HG02943 (cell line): Measurements from ENCODE around the gene PLCB1.

Experiments
- ATAC-seq: cut with Tn5 transposase; IDR thresholded peaks from one replicate; pipeline ENCODE4 v1.9.1; 2021; ENCODE audit warnings: mild to moderate bottlenecking, low read depth, moderate library complexity; ENCODE audit not compliant: unreplicated experiment

PLCB1 gene

GRCh38 chr20:8128291-8129060, 3.6 kb upstream of the PLCB1 start:
- no peak for ATAC-seq

GRCh38 chr20:8129211-8129976, 2.7 kb upstream of the PLCB1 start:
- no peak for ATAC-seq

- ATAC-seq = no peak
Observed at GRCh38 chr20:8130840-8131526, 1.1 kb upstream of the PLCB1 start.

- peak; percentile 14 for ATAC-seq
Observed at GRCh38 chr20:8132484-8133309, 631 bp downstream of the PLCB1 start.

- ATAC-seq = no peak
Observed at GRCh38 chr20:8133310-8133768, 1.3 kb downstream of the PLCB1 start.

DNA sequence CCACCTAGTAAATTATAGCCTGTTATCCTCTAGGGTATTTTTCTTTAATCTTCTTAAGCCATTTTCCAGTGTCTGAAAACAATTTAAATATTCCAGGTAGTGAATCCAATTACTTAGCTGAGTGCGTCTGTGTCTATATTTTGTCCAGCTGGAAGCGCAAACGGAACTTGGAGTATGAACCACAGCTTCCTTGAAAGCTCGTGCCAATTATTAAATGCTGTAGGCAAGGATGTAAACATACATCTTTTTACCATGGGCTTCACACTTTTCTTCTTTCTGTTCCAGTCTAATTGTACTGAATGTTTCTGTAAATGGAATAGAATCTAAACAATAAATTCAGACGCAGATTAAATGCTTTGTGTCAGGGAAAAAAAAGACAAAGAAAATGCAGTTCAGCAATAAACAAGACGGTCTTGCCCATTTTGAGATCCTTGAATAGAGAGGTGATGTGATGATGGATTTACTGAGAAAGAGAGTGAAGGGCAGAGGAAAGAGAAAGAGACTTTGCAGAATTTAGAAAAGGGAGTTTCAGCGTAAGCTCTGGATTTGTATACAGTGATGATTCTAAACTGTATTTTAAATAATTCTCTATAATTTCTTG, 1.9 kb downstream of the PLCB1 start:
- ATAC-seq = no peak

GRCh38 chr20:8139899-8140298, 7.8 kb downstream of the PLCB1 start:
- no peak for ATAC-seq

DNA sequence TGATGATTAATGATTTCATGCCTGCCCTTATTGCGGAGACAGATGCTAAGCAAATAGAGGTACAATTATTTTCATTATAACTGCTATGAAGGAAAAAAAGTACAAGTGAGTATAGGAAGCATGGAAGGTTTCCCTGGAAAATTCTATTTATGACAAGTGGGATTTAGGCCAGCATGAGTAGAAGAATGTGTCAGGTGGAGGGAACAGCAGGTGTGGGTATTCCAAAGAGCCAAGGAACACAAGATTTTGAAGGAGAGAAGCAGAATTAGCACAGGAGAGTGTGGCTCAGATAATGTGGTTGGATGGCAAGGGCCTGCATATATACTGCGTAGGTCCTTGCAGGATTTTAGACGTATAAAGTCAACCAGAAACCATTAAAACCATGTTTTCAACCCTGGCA, 11.4 kb downstream of the PLCB1 start:
- ATAC-seq = no peak

DNA sequence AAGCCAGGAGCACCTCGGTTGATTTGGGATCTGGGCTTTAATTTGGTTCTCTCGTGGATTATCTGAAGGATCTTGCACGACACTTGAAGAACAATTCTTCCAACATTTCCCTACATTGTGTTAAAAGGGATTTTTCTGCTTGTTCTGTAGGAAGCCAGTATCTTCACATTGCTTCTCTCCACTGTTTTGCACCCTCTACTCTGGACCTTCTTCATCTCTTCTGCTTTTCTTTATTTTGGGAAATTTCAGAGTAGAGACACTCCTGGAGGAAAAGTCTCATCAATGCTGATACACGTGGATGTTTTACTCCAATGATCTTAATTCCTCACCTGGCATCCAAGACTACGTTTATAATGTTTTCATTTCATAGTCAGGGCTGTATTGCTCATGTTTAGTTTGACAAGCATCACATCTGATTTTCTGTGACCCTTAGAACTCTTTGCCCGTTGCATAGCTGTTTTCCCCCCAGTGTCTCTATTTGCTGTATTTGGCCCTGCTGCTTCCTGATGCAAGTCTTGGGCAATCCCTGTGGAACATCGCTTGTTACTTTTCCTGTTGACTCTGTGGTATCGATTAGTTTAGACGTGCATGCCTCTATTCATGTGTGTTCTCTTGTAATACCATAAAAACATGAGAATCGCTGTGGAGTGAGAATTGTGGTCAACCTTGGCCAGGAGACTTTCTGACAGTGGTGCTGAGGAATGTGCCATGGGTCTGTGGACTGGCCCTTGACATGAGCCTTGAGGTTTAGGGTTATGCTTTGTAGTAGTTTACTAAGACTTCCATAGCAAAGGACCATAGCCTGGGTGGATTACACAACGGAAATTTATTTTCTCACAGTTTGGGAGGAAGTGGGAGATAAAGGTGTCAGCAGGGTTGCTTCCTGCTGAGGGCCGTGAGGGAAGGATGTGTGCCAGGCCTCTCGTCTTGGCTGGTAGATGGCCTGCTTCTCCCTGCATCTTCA, 12.5 kb downstream of the PLCB1 start:
- ATAC-seq = no peak

- no peak for ATAC-seq
Observed at GRCh38 chr20:8145246-8146168, 13.4 kb downstream of the PLCB1 start.

DNA sequence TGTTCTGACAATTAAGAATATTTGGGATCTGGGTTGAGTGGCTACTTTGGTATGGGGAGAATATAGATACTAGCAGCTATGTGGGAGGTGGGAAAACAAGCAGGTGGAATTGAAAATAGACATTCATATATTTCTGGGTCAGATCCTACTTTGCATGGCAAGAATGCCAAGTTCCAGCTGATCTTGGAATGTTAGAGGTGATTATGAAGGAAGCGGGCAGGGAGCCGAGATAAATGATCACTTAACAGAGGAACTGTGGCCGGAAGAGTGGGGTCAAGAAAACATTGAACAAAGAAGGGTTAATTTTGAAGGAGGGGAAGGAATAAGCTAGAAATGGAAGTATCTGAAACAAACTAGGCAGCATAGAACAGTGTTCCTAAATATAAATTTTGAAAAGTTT, 15.4 kb downstream of the PLCB1 start:
- ATAC-seq = no peak

GRCh38 chr20:8148501-8148900, 16.4 kb downstream of the PLCB1 start:
- ATAC-seq = no peak

GRCh38 chr20:8150591-8150990, 18.5 kb downstream of the PLCB1 start:
- ATAC-seq = no peak

DNA sequence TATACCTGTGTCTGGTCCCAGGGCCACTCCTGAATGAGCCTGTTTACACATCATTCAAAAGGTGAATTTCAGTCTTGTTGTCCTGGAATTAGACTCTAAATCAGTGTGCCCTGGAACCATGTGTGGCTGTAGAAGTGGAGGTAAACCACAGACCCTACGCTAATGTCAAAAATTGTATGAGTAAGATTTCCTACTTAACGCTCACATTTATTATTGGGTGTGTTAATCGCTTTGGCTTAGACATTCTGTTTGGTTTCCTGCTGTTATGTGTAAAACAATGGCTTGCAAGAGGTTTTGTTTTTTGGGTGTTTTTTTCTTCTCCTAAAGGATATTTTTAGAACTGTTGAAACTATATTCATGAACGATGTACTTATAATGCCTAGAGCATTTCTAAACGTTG, 19.3 kb downstream of the PLCB1 start:
- ATAC-seq = no peak

DNA sequence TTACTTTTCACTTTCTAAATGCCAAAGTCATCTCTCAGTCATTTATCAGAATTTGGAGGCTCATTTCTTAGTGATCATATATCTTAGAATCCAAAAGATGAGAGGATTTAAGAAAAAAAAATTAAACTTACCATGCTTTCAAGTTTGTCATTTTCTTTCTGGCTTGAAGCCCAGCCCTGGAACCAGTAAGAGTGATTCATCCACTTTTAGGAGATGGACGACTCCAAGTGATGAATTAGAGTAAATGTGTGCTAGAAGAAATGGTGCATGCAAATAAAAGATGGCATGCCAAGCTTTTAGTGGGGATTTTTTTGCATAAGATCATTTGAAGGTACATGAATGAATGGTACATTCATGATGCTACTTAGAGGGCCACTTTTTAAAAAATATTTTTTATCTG, 20.1 kb downstream of the PLCB1 start:
- no peak for ATAC-seq

GRCh38 chr20:8152847-8153246, 20.8 kb downstream of the PLCB1 start:
- no peak for ATAC-seq

DNA sequence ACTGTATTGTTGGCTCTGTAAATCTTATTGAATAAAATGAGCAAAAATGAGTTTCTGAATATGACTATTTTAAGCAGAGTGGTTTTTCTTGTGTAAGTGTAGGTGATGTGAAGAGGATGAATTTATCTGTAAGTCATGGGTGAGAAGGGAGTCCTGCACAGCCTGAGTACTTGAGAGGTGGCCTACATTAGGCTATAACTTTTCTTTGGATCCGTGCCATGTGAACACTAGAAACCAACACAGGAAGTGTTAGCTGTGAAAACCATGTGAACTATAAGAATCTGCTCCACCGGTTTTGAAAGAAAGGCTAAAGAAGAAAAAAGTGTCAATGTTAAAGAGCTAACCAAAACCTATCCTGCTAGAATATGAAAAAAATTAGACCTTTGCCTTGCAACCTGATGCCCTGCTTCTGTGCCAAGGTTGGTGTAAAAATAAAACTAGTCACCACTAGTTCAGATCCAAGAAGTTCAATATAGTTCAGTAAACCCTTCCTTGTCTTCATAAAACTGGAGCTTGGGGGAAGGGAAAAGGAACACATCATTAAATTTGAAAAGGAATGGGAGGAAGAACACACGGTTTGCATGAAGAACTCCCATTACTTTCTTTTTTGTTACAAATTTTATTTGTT, 21.3 kb downstream of the PLCB1 start:
- ATAC-seq = no peak
